ENCODE data around the gene PIM2. TPM values are rescaled to one million over a fixed set of nuclear protein-coding genes. Genes with fewer than 3 reads are reported as not detected.
A peak's percentile ranks its signal among the peaks of the same experiment; 100 is the strongest.
"Not testable (repeated sequence)": the region's sequence is repeated elsewhere in the genome, so short reads cannot be mapped to it uniquely, and the experiment has no call there.

The PIM2 gene
- total and polyA plus RNA-seq, 9 of the 15 experiments (the other 6 are each of a cell fraction or from before 2014, with no cell fraction given): 67.6 to 191 (median 108) TPM

DNA sequence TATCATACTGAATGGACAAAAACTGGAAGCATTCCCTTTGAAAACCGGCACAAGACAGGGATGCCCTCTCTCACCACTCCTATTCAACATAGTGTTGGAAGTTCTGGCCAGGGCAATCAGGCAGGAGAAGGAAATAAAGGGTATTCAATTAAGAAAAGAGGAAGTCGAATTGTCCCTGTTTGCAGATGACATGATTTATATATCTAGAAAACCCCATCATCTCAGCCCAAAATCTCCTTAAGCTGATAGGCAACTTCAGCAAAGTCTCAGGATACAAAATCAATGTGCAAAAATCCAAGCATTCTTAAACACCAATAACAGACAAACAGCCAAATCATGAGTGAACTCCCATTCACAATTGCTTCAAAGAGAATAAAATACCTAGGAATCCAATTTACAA is 46.8 kb downstream of the PIM2 start:
- H3K79me2 ChIP-seq (ENCODE audit: control insufficient read depth, insufficient read depth, low read length); H3K9me3 ChIP-seq (replicated peaks; ENCODE audit: control insufficient read depth, insufficient read depth, low read depth, low read length); CTCF ChIA-PET (ENCODE audit: low intra/inter-chr PET ratio); H3K9me1 ChIP-seq (ENCODE audit: control insufficient read depth, insufficient read depth, low read length); H3K4me3 ChIP-seq; DNase-seq (ENCODE audit: extremely low read depth in 1 of 4, low spot score in 3 of 4); BruUV-seq (replicated peaks); ATAC-seq; POLR2A ChIA-PET; H3K4me2 ChIP-seq (ENCODE audit: insufficient read depth, low read length); H3K27ac ChIP-seq (ENCODE audit: extremely low read depth, low read depth, low read length); H3K36me3 ChIP-seq (ENCODE audit: control insufficient read depth, insufficient read depth, low read length); in situ Hi-C loops (cut with MboI); FAIRE-seq; H3K4me1 ChIP-seq (replicated peaks in 1 of 2; ENCODE audit: control insufficient read depth in 2 of 2, insufficient read depth in 2 of 2, low read length in 2 of 2); H3K9ac ChIP-seq (ENCODE audit: insufficient read depth in 1 of 2, low read depth in 2 of 2, low read length in 2 of 2); H4K20me1 ChIP-seq (replicated peaks; ENCODE audit: control insufficient read depth, insufficient read depth, low read length); intact Hi-C loops (cut with micrococcal nuclease); H2AFZ ChIP-seq (ENCODE audit: low read depth, low read length); H3K27me3 ChIP-seq (ENCODE audit: control insufficient read depth in 2 of 2, insufficient read depth in 2 of 2, low read length in 2 of 2): not testable (repeated sequence)
- WGBS (ENCODE audit: insufficient coverage, low coverage, missing lambda C conversion rate): 0% methylated on average over 1 of the region's 2 CpGs
- TF ChIP-seq MEIS2 (IDR thresholded peaks at IDR 0.05; ENCODE audit: partially characterized antibody): peak; percentile 79
- TF ChIP-seq PKNOX1 (IDR thresholded peaks at IDR 0.05): peak; percentile 54; the same call in 1 of the 2 replicates
- TF ChIP-seq, protein P1, sequence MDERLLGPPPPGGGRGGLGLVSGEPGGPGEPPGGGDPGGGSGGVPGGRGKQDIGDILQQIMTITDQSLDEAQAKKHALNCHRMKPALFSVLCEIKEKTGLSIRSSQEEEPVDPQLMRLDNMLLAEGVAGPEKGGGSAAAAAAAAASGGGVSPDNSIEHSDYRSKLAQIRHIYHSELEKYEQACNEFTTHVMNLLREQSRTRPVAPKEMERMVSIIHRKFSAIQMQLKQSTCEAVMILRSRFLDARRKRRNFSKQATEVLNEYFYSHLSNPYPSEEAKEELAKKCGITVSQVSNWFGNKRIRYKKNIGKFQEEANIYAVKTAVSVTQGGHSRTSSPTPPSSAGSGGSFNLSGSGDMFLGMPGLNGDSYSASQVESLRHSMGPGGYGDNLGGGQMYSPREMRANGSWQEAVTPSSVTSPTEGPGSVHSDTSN (CRISPR knock-in tag; IDR thresholded peaks at IDR 0.05; ENCODE audit: low read depth): not testable (repeated sequence)
- TF ChIP-seq, protein P1 (tag; conservative IDR thresholded peaks at IDR 0.05; ENCODE audit: low read depth): peak; percentile 60; the same call in 1 of the 2 replicates

All from K562 (cell line).